SK-N-SH (cell line): ENCODE measurements around the gene TIMM22. TPM values are rescaled to one million over a fixed set of nuclear protein-coding genes. Genes with fewer than 3 reads are reported as not detected.

Experiments used
- CTCF ChIA-PET: fragments of 300-600, 350-600 bp; formaldehyde crosslinking; extraction: SDS; loops from one replicate; lab custom pipeline; 2021; lab: Yijun Ruan, JAX
- POLR2A ChIA-PET: fragments of 350-600 bp; sonication (Branson Sonifier 250); formaldehyde crosslinking; extraction: SDS; loops from one replicate; lab custom pipeline; 2020; ENCODE audit warnings: antibody characterized with exemption, inconsistent platforms; lab: Yijun Ruan, JAX
- DNase-seq: peaks from one replicate; pipeline ENCODE4 v3.0.0; 2012
- H2AFZ ChIP-seq: fragments of 200-600 bp; sonication (generic); 2 replicates; pipeline ENCODE4 v1.8.1; 2016; ENCODE audit warnings: antibody characterized with exemption, mild to moderate bottlenecking, low read depth
- H3F3A ChIP-seq: fragments of 200-600 bp; sonication (generic); replicated peaks from 2 replicates; pipeline ENCODE3; 2016; ENCODE audit warnings: antibody characterized with exemption, mild to moderate bottlenecking; ENCODE audit not compliant: insufficient read depth
- H3K27ac ChIP-seq, 2 experiments: fragments of 200-500 bp in 1 of 2; fragments of 200-600 bp in 1 of 2; sonication (Bioruptor generic) in 1 of 2; sonication (generic), shearing (Covaris generic) in 1 of 2; 2 replicates each; pipeline versions ENCODE4 v1.5.1 to v1.6.1; 2014 to 2016; ENCODE audit warnings: low read depth in 2 of 2, inconsistent platforms in 1 of 2, low read length in 1 of 2, mild to moderate bottlenecking in 1 of 2, mixed read lengths in 1 of 2
- H3K27me3 ChIP-seq: fragments of 200-600 bp; sonication (generic), shearing (Covaris generic); 2 replicates; pipeline ENCODE4 v1.6.1; 2016; ENCODE audit warnings: mixed run types; ENCODE audit not compliant: insufficient read depth
- H3K36me3 ChIP-seq, 2 experiments: fragments of 200-500 bp in 1 of 2; fragments of 200-600 bp in 1 of 2; sonication (Bioruptor generic) in 1 of 2; sonication (generic) in 1 of 2; replicated peaks in 1 of 2; 2 replicates each; pipeline versions ENCODE3 to v1.5.1; 2014 to 2016; ENCODE audit warnings: low read length in 1 of 2, mild to moderate bottlenecking in 1 of 2; ENCODE audit not compliant: insufficient read depth in 2 of 2, control insufficient read depth in 1 of 2
- H3K4me1 ChIP-seq, 2 experiments: fragments of 200-500 bp in 1 of 2; fragments of 200-600 bp in 1 of 2; sonication (Bioruptor generic) in 1 of 2; sonication (generic), shearing (Covaris generic) in 1 of 2; 2 replicates each; pipeline versions ENCODE4 v1.5.1 to v1.6.1; 2014 to 2016; ENCODE audit warnings: low read depth in 1 of 2, low read length in 1 of 2, mixed run types in 1 of 2; ENCODE audit not compliant: insufficient read depth in 2 of 2, control insufficient read depth in 1 of 2
- H3K4me2 ChIP-seq: fragments of 200-600 bp; sonication (generic), shearing (Covaris generic); 2 replicates; pipeline ENCODE4 v1.6.1; 2017; ENCODE audit warnings: mixed run types
- H3K4me3 ChIP-seq, 2 experiments: fragments of 200-500 bp in 1 of 2; fragments of 200-600 bp in 1 of 2; sonication (Bioruptor generic) in 1 of 2; sonication (generic), shearing (Covaris generic) in 1 of 2; 2 replicates each; pipeline versions ENCODE4 v1.5.1 to v1.8.1; 2014 to 2016; ENCODE audit warnings: low read depth in 2 of 2, inconsistent platforms in 1 of 2, low read length in 1 of 2, mild to moderate bottlenecking in 1 of 2, mixed read lengths in 1 of 2, moderate library complexity in 1 of 2
- H3K79me2 ChIP-seq: fragments of 200-600 bp; sonication (generic); 2 replicates; pipeline ENCODE4 v1.8.1; 2017; ENCODE audit warnings: mild to moderate bottlenecking; ENCODE audit not compliant: insufficient read depth
- H3K9ac ChIP-seq: fragments of 200-600 bp; sonication (generic); 2 replicates; pipeline ENCODE4 v1.6.1; 2017; ENCODE audit warnings: mixed run types
- H3K9me2 ChIP-seq: fragments of 200-600 bp; sonication (generic); 2 replicates; pipeline ENCODE4 v1.6.1; 2017; ENCODE audit warnings: mixed run types
- H3K9me3 ChIP-seq: fragments of 200-600 bp; sonication (generic); 2 replicates; pipeline ENCODE4 v1.6.1; 2017; ENCODE audit warnings: mixed run types, mild to moderate bottlenecking, moderate library complexity
- H4K20me1 ChIP-seq: fragments of 200-600 bp; sonication (generic); 2 replicates; pipeline ENCODE4 v1.6.1; 2017; ENCODE audit warnings: mild to moderate bottlenecking, mixed run types; ENCODE audit not compliant: insufficient read depth
- ELF1 ChIP-seq: IDR thresholded peaks from 2 replicates; pipeline ENCODE4 v1.4.0; 2012
- FOSL2 ChIP-seq: IDR thresholded peaks from 2 replicates; pipeline ENCODE4 v1.4.0; 2012; ENCODE audit warnings: low read depth, mild to moderate bottlenecking, moderate library complexity, borderline replicate concordance
- FOXJ3 ChIP-seq: sonication (generic); formaldehyde crosslinking; IDR thresholded peaks from 2 replicates; pipeline ENCODE4 v1.5.1; 2020; ENCODE audit warnings: mild to moderate bottlenecking, missing genetic modification reagents
- JUND ChIP-seq: IDR thresholded peaks from 2 replicates; pipeline ENCODE4 v1.4.0; 2012
- MXI1 ChIP-seq: IDR thresholded peaks from 2 replicates; pipeline ENCODE4 v1.6.1; 2012; ENCODE audit warnings: mild to moderate bottlenecking, low read depth, low read length, improper control_type of control experiment
- NFIC ChIP-seq: IDR thresholded peaks from 2 replicates; pipeline ENCODE4 v1.4.0; 2012; ENCODE audit warnings: borderline replicate concordance
- NRF1 ChIP-seq: IDR thresholded peaks from 2 replicates; pipeline ENCODE4 v1.6.1; 2012; ENCODE audit warnings: low read depth, mild to moderate bottlenecking, low read length
- POLR2AphosphoS5 ChIP-seq: IDR thresholded peaks from 2 replicates; pipeline ENCODE4 v1.6.1; 2012; ENCODE audit warnings: low read depth, low read length
- RCOR1 ChIP-seq: fragments of 150-350 bp; IDR thresholded peaks from 2 replicates; pipeline ENCODE4 v1.6.1; 2017; ENCODE audit warnings: antibody characterized with exemption, low read length
- RXRA ChIP-seq: IDR thresholded peaks from 2 replicates; pipeline ENCODE4 v1.4.0; 2012; ENCODE audit warnings: low read depth, mild to moderate bottlenecking, borderline replicate concordance
- SIN3A ChIP-seq: IDR thresholded peaks from 2 replicates; pipeline ENCODE4 v1.6.1; 2012; ENCODE audit warnings: low read depth, mild to moderate bottlenecking, low read length, moderate library complexity, borderline replicate concordance
- SMC3 ChIP-seq: IDR thresholded peaks from 2 replicates; pipeline ENCODE4 v1.6.1; 2012; ENCODE audit warnings: low read depth, low read length, improper control_type of control experiment
- TAF1 ChIP-seq: IDR thresholded peaks from 2 replicates; pipeline ENCODE4 v1.6.1; 2012; ENCODE audit warnings: low read depth, mild to moderate bottlenecking, low read length, moderate library complexity, borderline replicate concordance
- TCF12 ChIP-seq: IDR thresholded peaks from 2 replicates; pipeline ENCODE4 v1.4.0; 2012
- YY1 ChIP-seq: IDR thresholded peaks from 2 replicates; pipeline ENCODE4 v1.4.0; 2012; ENCODE audit warnings: low read depth, mild to moderate bottlenecking
- WGBS: methylation state at CpG from one replicate; pipeline ENCODE4 v1.1.6; 2017; ENCODE audit warnings: low lambda C conversion rate; 5-methylcytosine and 5-hydroxymethylcytosine counted together
- polyA plus RNA-seq, 3 experiments: library from polyadenylated mRNA; depleted of rRNA; stranded (reverse); fragments of >200 nt; gene quantifications; 2 replicates each; pipeline ENCODE4 v1.2.3, GENCODE V29; 2012
- TF ChIP-seq, protein P1 (sequence below): IDR thresholded peaks from 2 replicates; pipeline ENCODE4; 2012
- TF ChIP-seq, protein P2 (sequence below): IDR thresholded peaks from 2 replicates; pipeline ENCODE4 v1.6.1; 2012; ENCODE audit warnings: mild to moderate bottlenecking, low read depth, low read length, moderate library complexity
- TF ChIP-seq, protein P3 (sequence below): fragments of 200-600 bp; sonication (generic); IDR thresholded peaks from 2 replicates; pipeline ENCODE4 v1.6.1; 2017; ENCODE audit warnings: antibody characterized with exemption, mild to moderate bottlenecking, moderate library complexity
- TF ChIP-seq, protein P4 (sequence below): IDR thresholded peaks from 2 replicates; pipeline ENCODE4 v1.4.0; 2012; ENCODE audit warnings: low read depth, borderline replicate concordance

TIMM22 gene
- polyA plus RNA-seq, 1 of the 3 experiments (the other 2 are of a cell fraction), result 9.9 TPM

DNA sequence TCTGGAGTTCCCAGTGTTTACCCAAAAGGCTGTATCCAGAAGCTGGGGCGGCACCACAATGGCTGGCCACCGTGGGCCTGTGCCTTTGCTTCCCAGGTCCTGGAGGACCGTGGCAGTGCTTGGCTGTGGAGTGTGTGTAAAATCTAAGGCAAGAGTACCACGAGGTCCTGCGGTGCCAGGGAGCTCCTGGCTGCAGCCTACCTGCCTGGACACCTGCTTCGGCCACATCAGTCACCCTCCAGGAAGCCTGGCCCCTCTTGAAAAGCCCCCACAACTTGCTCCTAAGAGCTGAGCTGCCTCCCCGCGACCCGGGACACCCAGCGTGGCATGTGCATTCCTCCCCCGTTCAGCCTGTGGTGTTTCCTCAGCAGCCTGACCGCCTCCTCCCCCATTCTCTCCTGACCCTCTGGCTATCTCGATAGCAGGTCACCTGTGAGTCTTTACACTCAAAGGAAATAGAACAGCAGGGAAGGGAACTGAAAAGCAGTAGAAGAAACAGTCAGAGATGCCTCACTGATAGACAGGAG lies 7.9 kb downstream of the TIMM22 start:
- H3K27me3 ChIP-seq, result no peaks in the 10 kb centered on the region
- H3F3A ChIP-seq, result peaks cover 41% of the 10 kb centered on the region
- peaks cover 36 to 67% of the 10 kb centered on the region in 2 experiments for H3K36me3 ChIP-seq
- CTCF ChIA-PET, result interaction anchor here (1.0 to 4.5 kb wide), 3 partner anchors 9 to 53 kb away, joined by 4 to 30 read pairs (median 7); partner anchors contain the start of gene TIMM22
- H3K79me2 ChIP-seq, result no peaks in the 10 kb centered on the region
- H3K4me3 ChIP-seq, result no peak overlapping the region
- no peaks in the 10 kb centered on the region for H3K9me2 ChIP-seq
- peaks cover 61% of the 10 kb centered on the region for H4K20me1 ChIP-seq
- TF ChIP-seq RCOR1 (no peak), POLR2AphosphoS5 (no peak), FOSL2 (no peak), ELF1 (no peak), SIN3A (no peak), NRF1 (no peak), YY1 (no peak), TCF12 (no peak), SMC3 (no peak), RXRA (no peak), NFIC (no peak), TAF1 (no peak), FOXJ3 (CRISPR knock-in tag) (no peak), MXI1 (no peak), JUND (no peak)
- TF ChIP-seq, protein P1, sequence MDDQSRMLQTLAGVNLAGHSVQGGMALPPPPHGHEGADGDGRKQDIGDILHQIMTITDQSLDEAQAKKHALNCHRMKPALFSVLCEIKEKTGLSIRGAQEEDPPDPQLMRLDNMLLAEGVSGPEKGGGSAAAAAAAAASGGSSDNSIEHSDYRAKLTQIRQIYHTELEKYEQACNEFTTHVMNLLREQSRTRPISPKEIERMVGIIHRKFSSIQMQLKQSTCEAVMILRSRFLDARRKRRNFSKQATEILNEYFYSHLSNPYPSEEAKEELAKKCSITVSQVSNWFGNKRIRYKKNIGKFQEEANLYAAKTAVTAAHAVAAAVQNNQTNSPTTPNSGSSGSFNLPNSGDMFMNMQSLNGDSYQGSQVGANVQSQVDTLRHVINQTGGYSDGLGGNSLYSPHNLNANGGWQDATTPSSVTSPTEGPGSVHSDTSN, result no peak
- TF ChIP-seq, protein P2, sequence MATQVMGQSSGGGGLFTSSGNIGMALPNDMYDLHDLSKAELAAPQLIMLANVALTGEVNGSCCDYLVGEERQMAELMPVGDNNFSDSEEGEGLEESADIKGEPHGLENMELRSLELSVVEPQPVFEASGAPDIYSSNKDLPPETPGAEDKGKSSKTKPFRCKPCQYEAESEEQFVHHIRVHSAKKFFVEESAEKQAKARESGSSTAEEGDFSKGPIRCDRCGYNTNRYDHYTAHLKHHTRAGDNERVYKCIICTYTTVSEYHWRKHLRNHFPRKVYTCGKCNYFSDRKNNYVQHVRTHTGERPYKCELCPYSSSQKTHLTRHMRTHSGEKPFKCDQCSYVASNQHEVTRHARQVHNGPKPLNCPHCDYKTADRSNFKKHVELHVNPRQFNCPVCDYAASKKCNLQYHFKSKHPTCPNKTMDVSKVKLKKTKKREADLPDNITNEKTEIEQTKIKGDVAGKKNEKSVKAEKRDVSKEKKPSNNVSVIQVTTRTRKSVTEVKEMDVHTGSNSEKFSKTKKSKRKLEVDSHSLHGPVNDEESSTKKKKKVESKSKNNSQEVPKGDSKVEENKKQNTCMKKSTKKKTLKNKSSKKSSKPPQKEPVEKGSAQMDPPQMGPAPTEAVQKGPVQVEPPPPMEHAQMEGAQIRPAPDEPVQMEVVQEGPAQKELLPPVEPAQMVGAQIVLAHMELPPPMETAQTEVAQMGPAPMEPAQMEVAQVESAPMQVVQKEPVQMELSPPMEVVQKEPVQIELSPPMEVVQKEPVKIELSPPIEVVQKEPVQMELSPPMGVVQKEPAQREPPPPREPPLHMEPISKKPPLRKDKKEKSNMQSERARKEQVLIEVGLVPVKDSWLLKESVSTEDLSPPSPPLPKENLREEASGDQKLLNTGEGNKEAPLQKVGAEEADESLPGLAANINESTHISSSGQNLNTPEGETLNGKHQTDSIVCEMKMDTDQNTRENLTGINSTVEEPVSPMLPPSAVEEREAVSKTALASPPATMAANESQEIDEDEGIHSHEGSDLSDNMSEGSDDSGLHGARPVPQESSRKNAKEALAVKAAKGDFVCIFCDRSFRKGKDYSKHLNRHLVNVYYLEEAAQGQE, result no peak
- TF ChIP-seq, protein P3, sequence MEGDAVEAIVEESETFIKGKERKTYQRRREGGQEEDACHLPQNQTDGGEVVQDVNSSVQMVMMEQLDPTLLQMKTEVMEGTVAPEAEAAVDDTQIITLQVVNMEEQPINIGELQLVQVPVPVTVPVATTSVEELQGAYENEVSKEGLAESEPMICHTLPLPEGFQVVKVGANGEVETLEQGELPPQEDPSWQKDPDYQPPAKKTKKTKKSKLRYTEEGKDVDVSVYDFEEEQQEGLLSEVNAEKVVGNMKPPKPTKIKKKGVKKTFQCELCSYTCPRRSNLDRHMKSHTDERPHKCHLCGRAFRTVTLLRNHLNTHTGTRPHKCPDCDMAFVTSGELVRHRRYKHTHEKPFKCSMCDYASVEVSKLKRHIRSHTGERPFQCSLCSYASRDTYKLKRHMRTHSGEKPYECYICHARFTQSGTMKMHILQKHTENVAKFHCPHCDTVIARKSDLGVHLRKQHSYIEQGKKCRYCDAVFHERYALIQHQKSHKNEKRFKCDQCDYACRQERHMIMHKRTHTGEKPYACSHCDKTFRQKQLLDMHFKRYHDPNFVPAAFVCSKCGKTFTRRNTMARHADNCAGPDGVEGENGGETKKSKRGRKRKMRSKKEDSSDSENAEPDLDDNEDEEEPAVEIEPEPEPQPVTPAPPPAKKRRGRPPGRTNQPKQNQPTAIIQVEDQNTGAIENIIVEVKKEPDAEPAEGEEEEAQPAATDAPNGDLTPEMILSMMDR, result no peak
- TF ChIP-seq, protein P4, sequence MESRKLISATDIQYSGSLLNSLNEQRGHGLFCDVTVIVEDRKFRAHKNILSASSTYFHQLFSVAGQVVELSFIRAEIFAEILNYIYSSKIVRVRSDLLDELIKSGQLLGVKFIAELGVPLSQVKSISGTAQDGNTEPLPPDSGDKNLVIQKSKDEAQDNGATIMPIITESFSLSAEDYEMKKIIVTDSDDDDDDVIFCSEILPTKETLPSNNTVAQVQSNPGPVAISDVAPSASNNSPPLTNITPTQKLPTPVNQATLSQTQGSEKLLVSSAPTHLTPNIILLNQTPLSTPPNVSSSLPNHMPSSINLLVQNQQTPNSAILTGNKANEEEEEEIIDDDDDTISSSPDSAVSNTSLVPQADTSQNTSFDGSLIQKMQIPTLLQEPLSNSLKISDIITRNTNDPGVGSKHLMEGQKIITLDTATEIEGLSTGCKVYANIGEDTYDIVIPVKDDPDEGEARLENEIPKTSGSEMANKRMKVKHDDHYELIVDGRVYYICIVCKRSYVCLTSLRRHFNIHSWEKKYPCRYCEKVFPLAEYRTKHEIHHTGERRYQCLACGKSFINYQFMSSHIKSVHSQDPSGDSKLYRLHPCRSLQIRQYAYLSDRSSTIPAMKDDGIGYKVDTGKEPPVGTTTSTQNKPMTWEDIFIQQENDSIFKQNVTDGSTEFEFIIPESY, result no peak
- no peak overlapping the region for H2AFZ ChIP-seq
- no peak overlapping the region for H3K9ac ChIP-seq
- H3K27ac ChIP-seq, result peak overlapping the region in 1 of 2 experiments; percentile 7; a peak in 1 of 4 replicates
- peak; percentile 19 for DNase-seq
- no peaks in the 10 kb centered on the region for H3K9me3 ChIP-seq
- POLR2A ChIA-PET, result no interaction called here
- WGBS, result 50% methylated on average over 2 of the region's 13 CpGs
- no peak overlapping the region; the same call in 1 of the 2 replicates for H3K4me2 ChIP-seq
- peaks cover 12 to 43% of the 10 kb centered on the region in 2 experiments; a peak in 3 of 4 replicates for H3K4me1 ChIP-seq
